Fibroblast of villous mesenchyme (primary cell): ENCODE results near the gene FGGY. TPM values are rescaled to one million over a fixed set of nuclear protein-coding genes. Genes with fewer than 3 reads are reported as not detected.

ENCODE experiments used
- DNase-seq: peaks from one replicate; pipeline ENCODE4 v3.0.0-alpha.2; 2010; ENCODE audit warnings: low read depth
- H3K4me3 ChIP-seq: 2 replicates; pipeline ENCODE4 v1.5.1; 2011; ENCODE audit warnings: low read depth, mild to moderate bottlenecking, low read length
- CTCF ChIP-seq: IDR thresholded peaks from 2 replicates; pipeline ENCODE4 v1.5.1; 2012; ENCODE audit warnings: low read depth, mild to moderate bottlenecking, low read length; ENCODE audit not compliant: insufficient read depth
- total RNA-seq: library from RNA; depleted of rRNA; stranded (reverse); fragments of >200 nt; gene quantifications from 2 replicates; pipeline ENCODE4 v1.2.3, GENCODE V29; 2012

Gene FGGY
- total RNA-seq, 1 donor = 11.7 TPM

- no peak for DNase-seq
- no peak overlapping the region for H3K4me3 ChIP-seq
- no peak for TF ChIP-seq CTCF
Observed at GRCh38 chr1:59305188-59305587, 8.3 kb downstream of the FGGY start.

DNA sequence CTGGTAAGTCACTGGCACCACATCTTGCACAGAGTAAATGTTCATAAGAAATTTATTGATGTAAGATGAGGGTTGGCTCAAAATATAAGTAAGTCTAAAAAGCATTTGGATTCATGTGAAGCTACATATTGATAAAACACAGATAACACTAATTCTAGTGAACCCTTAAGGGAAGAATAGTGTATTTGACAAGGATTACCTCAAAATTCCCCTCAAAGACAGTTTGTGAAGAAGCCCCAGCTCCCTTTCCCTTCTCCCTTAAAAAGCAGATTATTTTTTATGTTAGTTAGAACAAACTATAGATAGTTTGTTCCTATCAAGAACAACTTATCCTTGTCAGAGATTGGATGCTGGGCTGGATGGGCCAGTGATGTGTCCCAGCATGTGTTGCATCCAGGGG, 10.7 kb downstream of the FGGY start:
- no peak overlapping the region for H3K4me3 ChIP-seq
- DNase-seq = no peak
- TF ChIP-seq CTCF = no peak

DNA sequence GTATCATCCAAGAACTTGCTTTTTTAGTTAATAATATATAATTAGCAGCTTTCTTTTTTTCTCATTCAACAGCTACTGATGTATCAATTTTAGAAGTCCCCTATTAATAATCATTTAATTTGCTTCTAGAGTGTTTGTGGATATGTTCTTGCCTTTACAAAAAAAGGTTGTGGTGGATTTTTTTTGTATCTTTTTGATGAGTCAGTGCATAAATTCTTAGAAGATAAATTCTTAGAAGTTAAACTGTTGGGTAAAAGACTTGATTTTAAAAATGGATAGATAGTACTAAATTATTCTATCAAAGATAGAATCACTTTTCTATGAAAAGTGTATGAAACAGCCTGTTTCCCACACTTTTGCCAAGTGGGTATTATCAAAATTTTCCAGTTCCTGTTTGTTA, 11.9 kb downstream of the FGGY start:
- H3K4me3 ChIP-seq = no peak overlapping the region
- no peak for TF ChIP-seq CTCF
- no peak for DNase-seq

- H3K4me3 ChIP-seq = no peak overlapping the region
- no peak for TF ChIP-seq CTCF
Observed at GRCh38 chr1:59309392-59309791, 12.5 kb downstream of the FGGY start.

GRCh38 chr1:59309795-59310548, 13.1 kb downstream of the FGGY start:
- DNase-seq = no peak
- TF ChIP-seq CTCF = no peak
- H3K4me3 ChIP-seq = no peak overlapping the region

More at GRCh38 chr1:59309392-59309791, 12.5 kb downstream of the FGGY start:
- DNase-seq = no peak

GRCh38 chr1:59310549-59311250, 13.8 kb downstream of the FGGY start:
- no peak for TF ChIP-seq CTCF
- no peak overlapping the region for H3K4me3 ChIP-seq
- no peak for DNase-seq
